GM12891 (cell line): ENCODE data around the gene PDZD2.

ENCODE experiments used
- DNase-seq: peaks from one replicate; pipeline ENCODE4 v3.0.0; 2011; ENCODE audit warnings: low spot score; ENCODE audit not compliant: insufficient read length
- FAIRE-seq: peaks from 2 replicates; lab custom pipeline; 2011; peaks lifted over from hg19 to GRCh38; lab: Jason Lieb, UNC
- PAX5 ChIP-seq: IDR thresholded peaks from 2 replicates; pipeline ENCODE4 v1.6.1; 2011; ENCODE audit warnings: low read length, moderate library complexity, mild to moderate bottlenecking; ENCODE audit not compliant: insufficient read depth, severe bottlenecking
- POLR2A ChIP-seq: IDR thresholded peaks from 2 replicates; pipeline ENCODE4 v1.6.1; 2011; ENCODE audit warnings: low read depth, low read length, control low read depth
- POLR2AphosphoS5 ChIP-seq: IDR thresholded peaks from 2 replicates; pipeline ENCODE4 v1.6.1; 2011; ENCODE audit warnings: low read depth, low read length, control low read depth
- POU2F2 ChIP-seq: IDR thresholded peaks from 2 replicates; pipeline ENCODE4 v1.6.1; 2011; ENCODE audit warnings: low read depth, mild to moderate bottlenecking, control low read depth, low read length, moderate library complexity
- SPI1 ChIP-seq: IDR thresholded peaks from 2 replicates; pipeline ENCODE4 v1.6.1; 2011; ENCODE audit warnings: low read depth, low read length, control low read depth
- TAF1 ChIP-seq: IDR thresholded peaks from 2 replicates; pipeline ENCODE4 v1.6.1; 2011; ENCODE audit warnings: low read depth, low read length, control low read depth

The PDZD2 gene

DNA sequence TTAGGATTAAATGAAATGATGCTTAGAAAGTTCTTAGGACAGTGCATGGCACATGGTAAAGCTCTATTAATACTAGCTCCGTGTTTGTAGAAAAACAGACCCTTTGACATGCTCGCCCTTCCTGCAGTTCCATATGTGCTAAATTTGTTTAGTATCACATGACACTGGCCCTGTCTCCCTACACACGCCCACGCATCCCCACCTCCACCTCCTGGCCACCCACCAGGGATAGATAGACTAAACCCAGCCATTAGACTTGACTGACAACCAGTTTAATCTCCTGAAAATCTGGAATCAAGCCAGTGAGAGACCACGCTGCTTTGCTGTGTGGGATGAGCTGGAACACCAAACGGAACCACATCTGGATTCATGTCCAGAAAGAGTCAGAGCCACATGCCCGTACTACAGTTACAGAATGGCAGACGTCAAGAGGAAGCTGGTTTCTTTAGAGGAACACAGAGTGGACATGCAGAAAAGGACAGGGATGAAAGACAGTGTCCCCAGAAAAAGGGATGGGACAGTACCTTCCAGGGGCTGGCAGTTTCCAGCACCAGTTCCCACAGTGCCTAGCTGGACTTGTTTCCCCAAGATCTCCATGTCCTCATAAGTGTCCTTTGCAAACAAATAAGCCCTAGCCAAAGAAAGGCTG, 186.1 kb downstream of the PDZD2 start:
- no peak for DNase-seq
- TF ChIP-seq POLR2A (no peak), PAX5 (no peak), SPI1 (no peak), TAF1 (no peak), POU2F2 (no peak), POLR2AphosphoS5 (no peak)
- no peak for FAIRE-seq

DNA sequence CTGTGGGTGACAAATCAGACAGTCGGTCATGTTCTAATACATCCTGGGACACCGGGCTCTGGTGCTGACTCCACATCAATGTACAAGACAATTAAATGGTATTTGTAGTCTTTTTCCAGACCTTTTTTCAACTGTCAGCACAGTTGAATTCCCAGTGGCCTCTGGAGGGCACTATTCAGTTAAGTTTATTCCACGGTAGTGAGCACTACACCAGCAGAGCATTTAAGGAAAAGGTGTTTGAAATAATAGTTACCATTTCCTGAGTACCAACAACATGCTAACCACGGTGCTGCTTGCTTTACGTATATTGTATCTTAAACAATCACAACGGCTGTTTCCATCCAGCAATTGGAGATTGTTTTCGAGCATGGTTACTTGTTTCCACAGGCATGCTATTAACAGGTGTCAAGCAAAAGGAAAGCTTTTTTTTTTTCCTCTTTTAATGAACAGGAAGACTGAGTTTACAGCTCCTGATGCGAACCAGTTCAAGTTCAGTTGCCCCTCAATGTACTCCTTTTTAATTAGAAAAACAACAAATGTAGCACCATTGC, 186.7 kb downstream of the PDZD2 start:
- FAIRE-seq: peak; percentile 20

DNA sequence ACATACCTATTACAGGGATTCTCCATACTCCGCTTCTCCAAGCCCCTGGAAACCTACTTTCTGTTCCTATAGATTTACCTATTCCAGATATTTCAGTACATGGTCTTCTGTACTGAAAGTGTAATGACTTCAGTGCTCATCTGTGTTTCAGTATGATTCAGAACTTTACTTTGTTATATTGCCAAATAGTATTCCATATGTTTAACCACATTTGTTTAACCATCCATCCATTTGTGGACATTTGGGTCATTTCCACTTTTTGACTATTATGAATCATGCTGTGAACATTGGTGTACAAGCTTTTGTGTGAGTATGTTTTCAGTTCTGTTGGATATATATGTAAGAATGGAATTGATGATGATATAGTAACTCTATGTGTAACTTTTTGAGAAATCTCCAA, 188.9 kb downstream of the PDZD2 start:
- TF ChIP-seq POLR2AphosphoS5 (no peak), PAX5 (no peak), TAF1 (no peak), SPI1 (no peak), POU2F2 (no peak), POLR2A (no peak)
- FAIRE-seq: no peak
- no peak for DNase-seq

More for the DNA sequence above, 186.7 kb downstream of the PDZD2 start:
- no peak for TF ChIP-seq TAF1
- no peak for TF ChIP-seq POU2F2
- TF ChIP-seq POLR2AphosphoS5: no peak
- TF ChIP-seq POLR2A: no peak
- TF ChIP-seq PAX5: no peak
- no peak for TF ChIP-seq SPI1
- no peak for DNase-seq

DNA sequence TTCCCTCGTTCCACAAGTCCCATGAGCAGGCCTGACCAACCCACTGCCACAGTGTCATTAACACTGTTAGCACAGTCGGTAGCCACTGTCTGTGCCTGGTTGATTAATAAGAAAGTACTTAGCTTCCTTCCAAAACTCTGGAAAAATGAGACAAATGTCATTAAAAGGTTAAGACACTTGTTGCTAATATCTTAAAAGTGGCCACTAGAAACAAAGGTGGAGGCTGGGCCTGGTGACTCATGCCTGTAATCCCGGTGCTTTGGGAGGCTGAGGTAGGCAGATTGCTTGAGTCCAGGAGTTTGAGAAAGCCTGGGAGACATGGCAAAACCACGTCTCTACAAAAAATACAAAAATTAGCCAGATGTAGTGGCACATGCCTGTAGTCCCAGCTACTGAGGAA, 194.0 kb downstream of the PDZD2 start:
- TF ChIP-seq SPI1 (no peak), POLR2AphosphoS5 (no peak), POU2F2 (no peak), PAX5 (no peak), TAF1 (no peak), POLR2A (no peak)
- FAIRE-seq: no peak
- no peak for DNase-seq

DNA sequence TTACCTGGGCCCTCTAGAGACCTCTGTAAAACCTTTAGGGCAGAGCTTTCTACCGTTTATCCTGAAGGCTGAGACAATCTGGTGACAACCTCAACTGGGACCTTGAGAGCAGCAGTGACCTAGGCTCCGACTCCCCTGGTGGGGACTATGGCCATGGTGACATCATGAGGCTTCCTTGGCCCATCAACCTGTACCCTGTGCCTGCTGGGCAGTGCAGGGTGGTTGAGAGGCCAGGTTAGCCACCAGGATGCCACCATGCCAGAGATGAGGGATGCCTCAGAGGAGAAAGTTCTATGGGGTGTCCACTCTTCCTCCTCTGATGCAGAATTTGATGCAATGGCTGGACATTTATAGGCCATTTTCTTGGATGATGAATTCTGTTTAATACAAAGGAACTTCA, 194.8 kb downstream of the PDZD2 start:
- TF ChIP-seq PAX5 (no peak), POLR2AphosphoS5 (no peak), POLR2A (no peak), TAF1 (no peak), POU2F2 (no peak), SPI1 (no peak)
- no peak for FAIRE-seq

DNA sequence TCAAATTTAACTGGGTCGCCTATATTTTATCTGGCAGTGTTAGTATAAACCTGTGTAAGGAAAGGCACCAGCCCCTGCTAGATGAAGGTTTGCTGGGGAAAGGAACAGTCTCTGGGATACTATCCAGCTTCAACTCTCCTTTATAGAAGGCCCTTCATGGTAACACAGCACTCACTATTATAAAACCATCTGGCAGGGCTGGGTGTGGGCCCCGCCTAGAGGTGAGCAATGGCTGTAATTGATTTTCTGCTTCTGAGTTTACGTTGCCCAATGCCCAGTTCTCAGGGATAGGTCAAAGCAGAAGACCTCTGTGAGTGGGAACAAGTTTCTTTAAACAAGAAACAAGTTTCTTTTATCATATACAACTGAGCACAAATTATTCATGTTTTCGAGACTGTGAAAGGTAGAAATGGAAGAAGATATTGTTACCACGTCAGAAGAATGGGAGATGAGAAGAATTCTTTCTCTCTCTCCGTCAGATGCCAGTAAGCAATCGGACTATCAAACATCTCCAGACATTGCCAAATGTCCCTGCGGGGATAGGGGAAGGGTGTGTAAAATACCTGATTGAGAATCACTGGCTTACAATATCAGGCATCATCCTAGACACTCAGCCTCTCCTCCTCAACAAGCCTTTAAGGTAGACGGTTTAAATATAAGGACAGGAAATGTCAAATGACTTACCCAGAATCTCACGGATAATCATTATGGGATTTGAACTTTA, 205.9 kb downstream of the PDZD2 start:
- DNase-seq (no peak), FAIRE-seq (no peak)
- TF ChIP-seq POLR2A (no peak), POU2F2 (no peak), SPI1 (no peak)

More for the DNA sequence above, 194.8 kb downstream of the PDZD2 start:
- no peak for DNase-seq

DNA sequence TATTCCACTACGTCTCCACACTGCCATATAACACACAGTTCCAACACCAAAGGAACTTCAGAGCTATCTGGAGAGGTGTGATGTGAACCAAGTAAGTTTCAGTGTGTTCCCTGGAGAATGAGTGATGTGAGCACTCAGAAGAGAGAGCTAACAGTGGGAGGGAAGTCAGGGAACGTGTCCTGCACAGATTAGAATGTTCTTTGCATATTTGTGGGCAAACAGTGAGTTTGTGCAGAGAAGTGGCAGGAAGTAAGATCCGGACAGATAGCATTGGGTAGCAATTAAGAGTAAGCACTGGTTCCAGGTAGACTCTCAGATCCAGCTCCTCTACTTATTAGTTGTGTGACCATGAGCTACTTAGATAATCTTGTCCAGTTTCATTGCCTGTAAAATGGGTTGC, 206.4 kb downstream of the PDZD2 start:
- TF ChIP-seq TAF1 (no peak), POU2F2 (no peak), POLR2A (no peak), PAX5 (no peak), SPI1 (no peak), POLR2AphosphoS5 (no peak)
- FAIRE-seq (no peak), DNase-seq (no peak)

DNA sequence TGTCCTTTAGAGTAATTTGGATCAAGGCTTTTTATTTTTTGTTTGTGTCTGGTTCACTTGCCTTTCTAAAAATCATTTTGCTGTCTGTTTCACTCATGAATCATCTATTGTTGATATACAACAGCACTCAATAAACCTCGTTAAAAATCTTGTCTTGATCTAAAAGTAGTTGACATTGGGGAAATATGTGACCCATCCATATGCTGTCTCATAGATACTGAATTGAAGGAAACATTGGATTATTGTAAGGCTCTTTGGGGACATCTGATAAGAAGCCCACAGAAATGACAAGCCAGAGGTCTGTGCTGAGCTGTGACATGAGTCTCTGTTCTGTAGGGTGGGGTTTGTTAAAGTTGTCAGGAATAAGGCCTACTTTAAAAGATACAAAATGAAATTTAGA, 208.0 kb downstream of the PDZD2 start:
- TF ChIP-seq POU2F2 (no peak), SPI1 (no peak), PAX5 (no peak)
- FAIRE-seq (no peak), DNase-seq (no peak)

DNA sequence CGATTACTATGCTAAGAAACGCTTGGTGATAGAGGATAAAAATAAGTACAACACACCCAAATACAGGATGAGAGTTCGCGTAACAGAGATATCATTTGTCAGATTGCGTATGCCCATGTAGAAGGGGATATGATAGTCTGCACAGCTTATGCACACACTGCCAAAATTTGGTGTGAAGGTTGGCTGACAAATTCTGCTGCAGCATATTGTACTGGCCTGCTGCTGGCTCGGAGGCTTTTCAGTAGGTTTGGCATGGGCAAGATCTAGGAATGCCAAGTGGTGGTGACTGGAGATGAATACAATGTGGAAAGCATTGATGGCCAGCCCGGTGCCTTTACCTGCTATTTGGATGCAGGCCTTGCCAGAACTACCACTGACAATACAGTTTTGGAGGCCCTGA, 208.4 kb downstream of the PDZD2 start:
- DNase-seq: no peak
- TF ChIP-seq POU2F2 (no peak), SPI1 (no peak), PAX5 (no peak), POLR2AphosphoS5 (no peak), POLR2A (no peak), TAF1 (no peak)
- FAIRE-seq: no peak
